ENCODE results near the gene MCHR1. TPM values are rescaled to one million over a fixed set of nuclear protein-coding genes. Genes with fewer than 3 reads are reported as not detected.

The MCHR1 gene
- total and polyA plus RNA-seq, 9 of the 15 experiments (the other 6 are each of a cell fraction or from before 2014, with no cell fraction given): 0.03 to 0.50 TPM; not detected in 7

DNA sequence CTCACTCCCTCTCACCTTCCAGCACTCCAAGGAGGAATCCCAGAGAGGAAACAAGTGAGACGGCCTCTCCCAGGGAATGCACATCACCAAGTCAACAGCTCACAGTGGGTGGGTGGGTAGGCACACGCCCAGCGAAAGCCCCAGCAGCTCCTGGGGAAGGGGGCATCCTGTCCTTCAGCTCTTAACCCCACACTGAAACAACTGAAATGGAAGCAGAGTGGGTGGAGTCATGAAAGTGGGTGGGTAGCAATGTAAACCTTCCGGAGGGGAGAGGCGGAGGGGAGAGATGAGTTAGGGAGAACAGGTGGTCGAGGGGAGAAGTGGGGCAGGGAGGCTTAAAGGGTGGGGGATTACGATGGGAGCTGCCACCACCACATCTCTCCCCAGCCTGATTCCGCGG is 5.4 kb downstream of the MCHR1 start:
- DNase-seq (ENCODE audit: extremely low read depth in 1 of 4, low spot score in 3 of 4) (no peak), FAIRE-seq (no peak), ATAC-seq (no peak)
- no TSS peak for BruUV-seq (replicated peaks)
- Histone ChIP-seq H3K9ac (ENCODE audit: insufficient read depth in 1 of 2, low read depth in 2 of 2, low read length in 2 of 2) (no peak overlapping the region), H3K36me3 (ENCODE audit: control insufficient read depth, insufficient read depth, low read length) (no peaks in the 10 kb centered on the region), H3K4me3 (no peak overlapping the region), H2AFZ (ENCODE audit: low read depth, low read length) (no peak overlapping the region), H3K9me1 (ENCODE audit: control insufficient read depth, insufficient read depth, low read length) (no peaks in the 10 kb centered on the region), H3K4me2 (ENCODE audit: insufficient read depth, low read length) (no peak overlapping the region), H4K20me1 (replicated peaks; ENCODE audit: control insufficient read depth, insufficient read depth, low read length) (no peaks in the 10 kb centered on the region), H3K27ac (ENCODE audit: extremely low read depth, low read depth, low read length) (no peak overlapping the region), H3K79me2 (ENCODE audit: control insufficient read depth, insufficient read depth, low read length) (no peaks in the 10 kb centered on the region), H3K27me3 (ENCODE audit: control insufficient read depth in 2 of 2, insufficient read depth in 2 of 2, low read length in 2 of 2) (peaks cover under 1 to 23% of the 10 kb centered on the region in 2 experiments; a peak in 3 of 5 replicates), H3K9me3 (replicated peaks; ENCODE audit: control insufficient read depth, insufficient read depth, low read depth, low read length) (no peaks in the 10 kb centered on the region), H3K4me1 (replicated peaks in 1 of 2; ENCODE audit: control insufficient read depth in 2 of 2, insufficient read depth in 2 of 2, low read length in 2 of 2) (peaks cover 0 to 6% of the 10 kb centered on the region in 2 experiments; a peak in 2 of 5 replicates)
- in situ Hi-C loops (cut with MboI): loop anchor here (10.0 kb wide), 1 partner anchor 70 kb away; no protein-coding TSS in a partner anchor
- ChIA-PET POLR2A (interaction anchor here (0.7 to 0.8 kb wide), 2 partner anchors 8 to 33 kb away, joined by 3 read pairs; no protein-coding TSS in a partner anchor), CTCF (ENCODE audit: low intra/inter-chr PET ratio) (no interaction called here)
- 55% methylated on average over 6 of the region's 9 CpGs for WGBS (ENCODE audit: insufficient coverage, low coverage, missing lambda C conversion rate)
- intact Hi-C loops (cut with micrococcal nuclease): no loop called here
- TF ChIP-seq, protein P1, sequence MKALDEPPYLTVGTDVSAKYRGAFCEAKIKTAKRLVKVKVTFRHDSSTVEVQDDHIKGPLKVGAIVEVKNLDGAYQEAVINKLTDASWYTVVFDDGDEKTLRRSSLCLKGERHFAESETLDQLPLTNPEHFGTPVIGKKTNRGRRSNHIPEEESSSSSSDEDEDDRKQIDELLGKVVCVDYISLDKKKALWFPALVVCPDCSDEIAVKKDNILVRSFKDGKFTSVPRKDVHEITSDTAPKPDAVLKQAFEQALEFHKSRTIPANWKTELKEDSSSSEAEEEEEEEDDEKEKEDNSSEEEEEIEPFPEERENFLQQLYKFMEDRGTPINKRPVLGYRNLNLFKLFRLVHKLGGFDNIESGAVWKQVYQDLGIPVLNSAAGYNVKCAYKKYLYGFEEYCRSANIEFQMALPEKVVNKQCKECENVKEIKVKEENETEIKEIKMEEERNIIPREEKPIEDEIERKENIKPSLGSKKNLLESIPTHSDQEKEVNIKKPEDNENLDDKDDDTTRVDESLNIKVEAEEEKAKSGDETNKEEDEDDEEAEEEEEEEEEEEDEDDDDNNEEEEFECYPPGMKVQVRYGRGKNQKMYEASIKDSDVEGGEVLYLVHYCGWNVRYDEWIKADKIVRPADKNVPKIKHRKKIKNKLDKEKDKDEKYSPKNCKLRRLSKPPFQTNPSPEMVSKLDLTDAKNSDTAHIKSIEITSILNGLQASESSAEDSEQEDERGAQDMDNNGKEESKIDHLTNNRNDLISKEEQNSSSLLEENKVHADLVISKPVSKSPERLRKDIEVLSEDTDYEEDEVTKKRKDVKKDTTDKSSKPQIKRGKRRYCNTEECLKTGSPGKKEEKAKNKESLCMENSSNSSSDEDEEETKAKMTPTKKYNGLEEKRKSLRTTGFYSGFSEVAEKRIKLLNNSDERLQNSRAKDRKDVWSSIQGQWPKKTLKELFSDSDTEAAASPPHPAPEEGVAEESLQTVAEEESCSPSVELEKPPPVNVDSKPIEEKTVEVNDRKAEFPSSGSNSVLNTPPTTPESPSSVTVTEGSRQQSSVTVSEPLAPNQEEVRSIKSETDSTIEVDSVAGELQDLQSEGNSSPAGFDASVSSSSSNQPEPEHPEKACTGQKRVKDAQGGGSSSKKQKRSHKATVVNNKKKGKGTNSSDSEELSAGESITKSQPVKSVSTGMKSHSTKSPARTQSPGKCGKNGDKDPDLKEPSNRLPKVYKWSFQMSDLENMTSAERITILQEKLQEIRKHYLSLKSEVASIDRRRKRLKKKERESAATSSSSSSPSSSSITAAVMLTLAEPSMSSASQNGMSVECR (CRISPR knock-in tag; IDR thresholded peaks at IDR 0.05): no peak
- no peak for TF ChIP-seq SREBF2 (CRISPR knock-in tag; IDR thresholded peaks at IDR 0.05)

All from K562 (cell line).